GM04504 (cell line): ENCODE measurements around the gene GPR32.
"Not testable (repeated sequence)": the region's sequence is repeated elsewhere in the genome, so short reads cannot be mapped to it uniquely, and the experiment has no call there.

Source experiments
- DNase-seq: peaks from one replicate; pipeline ENCODE4 v3.0.0-alpha.2; 2012; ENCODE audit warnings: low read depth

The GPR32 gene

GRCh38 chr19:50770164-50770563, at the start of gene GPR32:
TSS of gene GPR32 (plus strand) at chr19:50770464. CDS start at chr19:50770601, 137 bp downstream.
- DNase-seq, result not testable (repeated sequence)

- DNase-seq, result peak; percentile 64
Measured at GRCh38 chr19:50720921-50721381, 49.3 kb upstream of the GPR32 start.

GRCh38 chr19:50721441-50722137, 48.7 kb upstream of the GPR32 start:
- DNase-seq, result no peak

GRCh38 chr19:50722201-50723013, 47.9 kb upstream of the GPR32 start:
- DNase-seq, result no peak

- DNase-seq, result peak; percentile 68
Measured at GRCh38 chr19:50723069-50723468, 47.2 kb upstream of the GPR32 start, which contains the start of gene CLEC11A. TSS of gene CLEC11A (plus strand) at chr19:50723364. CDS start at chr19:50723526, 162 bp downstream.

GRCh38 chr19:50723735-50724521, 46.3 kb upstream of the GPR32 start:
- DNase-seq, result no peak

- DNase-seq, result peak; percentile 98
Measured at GRCh38 chr19:50724522-50725217, 45.6 kb upstream of the GPR32 start.

GRCh38 chr19:50725218-50725910, 44.9 kb upstream of the GPR32 start:
- DNase-seq, result no peak

- DNase-seq, result no peak
Measured at GRCh38 chr19:50725911-50726230, 44.4 kb upstream of the GPR32 start.

GRCh38 chr19:50728084-50728737, 42.1 kb upstream of the GPR32 start:
- no peak for DNase-seq

GRCh38 chr19:50729894-50730293, 40.4 kb upstream of the GPR32 start:
- DNase-seq, result no peak

GRCh38 chr19:50735869-50736268, 34.4 kb upstream of the GPR32 start:
- DNase-seq, result no peak

- no peak for DNase-seq
Measured at GRCh38 chr19:50736338-50736737, 33.9 kb upstream of the GPR32 start.

GRCh38 chr19:50739132-50739913, 30.9 kb upstream of the GPR32 start:
- no peak for DNase-seq

- DNase-seq, result no peak
Measured at GRCh38 chr19:50739914-50740426, 30.3 kb upstream of the GPR32 start.

GRCh38 chr19:50741179-50741933, 28.9 kb upstream of the GPR32 start:
- no peak for DNase-seq

GRCh38 chr19:50743537-50743936, 26.7 kb upstream of the GPR32 start:
- no peak for DNase-seq

- no peak for DNase-seq
Measured at GRCh38 chr19:50745221-50745620, 25.0 kb upstream of the GPR32 start.

- DNase-seq, result not testable (repeated sequence)
Measured at GRCh38 chr19:50747141-50747540, 23.1 kb upstream of the GPR32 start.
